Measurements from ENCODE around the gene INO80E. TPM values are rescaled to one million over a fixed set of nuclear protein-coding genes. Genes with fewer than 3 reads are reported as not detected.

INO80E gene
- total RNA-seq, 1 donor from 2014 or later, result 58.4 TPM

GRCh38 chr16:30052671-30053372, 56.8 kb downstream of the INO80E start:
- H3K36me3 ChIP-seq, result no peaks in the 10 kb centered on the region
- no peaks in the 10 kb centered on the region for H3K9me3 ChIP-seq
- intact Hi-C loops (cut with DNase I), result no loop called here
- DNase-seq (peak; percentile 97), ATAC-seq (peak; percentile 95 to 96)
- H3K4me3 ChIP-seq, result peak overlapping the region; percentile 95
- H3K27ac ChIP-seq, result peak overlapping the region; percentile 53
- no peaks in the 10 kb centered on the region for H3K27me3 ChIP-seq (ENCODE audit: low read depth)
- TF ChIP-seq, protein P1, sequence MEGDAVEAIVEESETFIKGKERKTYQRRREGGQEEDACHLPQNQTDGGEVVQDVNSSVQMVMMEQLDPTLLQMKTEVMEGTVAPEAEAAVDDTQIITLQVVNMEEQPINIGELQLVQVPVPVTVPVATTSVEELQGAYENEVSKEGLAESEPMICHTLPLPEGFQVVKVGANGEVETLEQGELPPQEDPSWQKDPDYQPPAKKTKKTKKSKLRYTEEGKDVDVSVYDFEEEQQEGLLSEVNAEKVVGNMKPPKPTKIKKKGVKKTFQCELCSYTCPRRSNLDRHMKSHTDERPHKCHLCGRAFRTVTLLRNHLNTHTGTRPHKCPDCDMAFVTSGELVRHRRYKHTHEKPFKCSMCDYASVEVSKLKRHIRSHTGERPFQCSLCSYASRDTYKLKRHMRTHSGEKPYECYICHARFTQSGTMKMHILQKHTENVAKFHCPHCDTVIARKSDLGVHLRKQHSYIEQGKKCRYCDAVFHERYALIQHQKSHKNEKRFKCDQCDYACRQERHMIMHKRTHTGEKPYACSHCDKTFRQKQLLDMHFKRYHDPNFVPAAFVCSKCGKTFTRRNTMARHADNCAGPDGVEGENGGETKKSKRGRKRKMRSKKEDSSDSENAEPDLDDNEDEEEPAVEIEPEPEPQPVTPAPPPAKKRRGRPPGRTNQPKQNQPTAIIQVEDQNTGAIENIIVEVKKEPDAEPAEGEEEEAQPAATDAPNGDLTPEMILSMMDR (IDR thresholded peaks at IDR 0.05), result no peak
- peaks cover 15% of the 10 kb centered on the region for H3K4me1 ChIP-seq

- TF ChIP-seq, protein P1 (IDR thresholded peaks at IDR 0.05), result no peak
- H3K36me3 ChIP-seq, result no peaks in the 10 kb centered on the region
- H3K27me3 ChIP-seq (ENCODE audit: low read depth), result no peaks in the 10 kb centered on the region
- intact Hi-C loops (cut with DNase I), result no loop called here
- H3K4me1 ChIP-seq, result peaks cover 15% of the 10 kb centered on the region
- no peaks in the 10 kb centered on the region for H3K9me3 ChIP-seq
- peak; percentile 27 to 31 for ATAC-seq
- peak overlapping the region; percentile 95 for H3K4me3 ChIP-seq
- DNase-seq, result no peak
- peak overlapping the region; percentile 53 for H3K27ac ChIP-seq
Measured at GRCh38 chr16:30053376-30054015, 57.5 kb downstream of the INO80E start.

GRCh38 chr16:30054451-30054850, 58.4 kb downstream of the INO80E start:
- no peak overlapping the region for H3K27ac ChIP-seq
- ATAC-seq, result no peak
- intact Hi-C loops (cut with DNase I), result no loop called here

DNA sequence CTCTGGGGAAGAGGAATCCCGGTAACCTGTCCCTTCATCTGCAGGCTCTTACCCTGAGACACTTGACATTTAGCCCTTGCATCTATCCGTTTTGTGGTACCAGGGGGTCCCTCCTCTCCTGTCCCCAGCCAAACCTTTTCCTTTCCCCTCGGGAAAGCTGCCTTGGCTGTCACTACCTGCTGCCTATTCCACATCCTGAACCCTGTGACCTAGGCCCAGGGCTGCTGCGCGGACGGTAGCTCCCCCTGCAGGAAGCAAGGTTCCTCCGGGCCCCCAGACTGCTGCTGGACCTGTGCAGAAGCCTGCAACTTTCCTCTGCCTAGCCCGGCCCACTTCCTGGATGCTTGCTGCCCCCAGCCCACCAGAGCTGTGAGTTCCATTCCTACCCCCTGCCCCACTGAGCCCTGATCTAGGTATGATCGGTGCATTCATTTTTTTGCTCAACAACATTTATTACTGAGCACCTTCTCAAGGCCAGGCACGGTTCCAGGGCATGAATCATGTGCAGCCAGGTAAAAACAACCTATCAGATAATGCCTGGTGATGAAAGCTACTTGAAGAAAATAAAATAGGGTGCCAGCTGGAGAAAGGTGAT, 59.0 kb downstream of the INO80E start:
- no peak overlapping the region for H3K4me3 ChIP-seq
- H3K27ac ChIP-seq, result no peak overlapping the region
- DNase-seq (peak; percentile 56), ATAC-seq (peak; percentile 25 to 58)
- H3K36me3 ChIP-seq, result no peaks in the 10 kb centered on the region
- H3K4me1 ChIP-seq, result peaks cover 15% of the 10 kb centered on the region
- no peaks in the 10 kb centered on the region for H3K9me3 ChIP-seq
- no peaks in the 10 kb centered on the region for H3K27me3 ChIP-seq (ENCODE audit: low read depth)
- TF ChIP-seq, protein P1 (IDR thresholded peaks at IDR 0.05), result peak; percentile 43
- intact Hi-C loops (cut with DNase I), result no loop called here

More at GRCh38 chr16:30054451-30054850, 58.4 kb downstream of the INO80E start:
- H3K27me3 ChIP-seq (ENCODE audit: low read depth), result no peaks in the 10 kb centered on the region
- H3K9me3 ChIP-seq, result no peaks in the 10 kb centered on the region
- no peak overlapping the region for H3K4me3 ChIP-seq
- peaks cover 15% of the 10 kb centered on the region for H3K4me1 ChIP-seq
- no peak for DNase-seq
- H3K36me3 ChIP-seq, result no peaks in the 10 kb centered on the region
- TF ChIP-seq, protein P1 (IDR thresholded peaks at IDR 0.05), result no peak

Other genes with a start within 250 kb of the INO80E start
- gene ZG16, start 218.0 kb upstream of the INO80E start, total RNA-seq, result not detected
- gene KIF22, start 205.5 kb upstream of the INO80E start, total RNA-seq, result 21.8 TPM
- 169 TPM for gene MAZ, start 189.7 kb upstream of the INO80E start, total RNA-seq
- gene PRRT2, start 184.0 kb upstream of the INO80E start, total RNA-seq, result 3.2 TPM
- 18.1 TPM for gene PAGR1, start 180.1 kb upstream of the INO80E start, total RNA-seq
- 248 TPM for gene MVP, start 175.8 kb upstream of the INO80E start, total RNA-seq
- 75.4 TPM for gene CDIPT, start 133.0 kb upstream of the INO80E start, total RNA-seq
- gene SEZ6L2, start 96.7 kb upstream of the INO80E start, total RNA-seq, result 10.7 TPM
- 1.6 TPM for gene ASPHD1, start 95.8 kb upstream of the INO80E start, total RNA-seq
- 22.3 TPM for gene KCTD13, start 70.0 kb upstream of the INO80E start, total RNA-seq
- 148 TPM for gene TMEM219, start 34.2 kb upstream of the INO80E start, total RNA-seq
- 66.2 TPM for gene TAOK2, start 22.4 kb upstream of the INO80E start, total RNA-seq
- gene HIRIP3, start 624 bp upstream of the INO80E start, total RNA-seq, result 22.1 TPM
- gene DOC2A, start 14.8 kb downstream of the INO80E start, total RNA-seq, result 6.4 TPM
- gene C16orf92, start 27.0 kb downstream of the INO80E start, total RNA-seq, result not detected
- gene TLCD3B, start 35.0 kb downstream of the INO80E start, total RNA-seq, result not detected
- gene ALDOA, start 69.5 kb downstream of the INO80E start, total RNA-seq, result 733 TPM
- gene PPP4C, start 79.8 kb downstream of the INO80E start, total RNA-seq, result 68.9 TPM
- gene TBX6, start 95.7 kb downstream of the INO80E start, total RNA-seq, result 1.6 TPM
- 113 TPM for gene YPEL3, start 100.0 kb downstream of the INO80E start, total RNA-seq
- 14.4 TPM for gene GDPD3, start 117.3 kb downstream of the INO80E start, total RNA-seq
- gene MAPK3, start 127.0 kb downstream of the INO80E start, total RNA-seq, result 84.6 TPM
- gene CORO1A, start 187.4 kb downstream of the INO80E start, total RNA-seq, result 76.3 TPM
- gene BOLA2B, start 197.4 kb downstream of the INO80E start, total RNA-seq, result 51.7 TPM
- gene SLX1A, start 197.6 kb downstream of the INO80E start, total RNA-seq, result 28.6 TPM
- gene SULT1A3, start 203.0 kb downstream of the INO80E start, total RNA-seq, result 23.1 TPM